ENCODE results near the gene ZNF140. TPM values are rescaled to one million over a fixed set of nuclear protein-coding genes. Genes with fewer than 3 reads are reported as not detected.

ZNF140 gene
- total and polyA plus RNA-seq, 8 donors, result 6.5 to 19.6 (median 9.6) TPM

- Histone ChIP-seq H3K36me3 (peaks cover 4 to 44% (median 12%) of the 10 kb centered on the region in 3 donors), H3K4me1 (no peaks in the 10 kb centered on the region), H3K9me3 (peaks cover 0 to 5% (median 2%) of the 10 kb centered on the region in 4 donors), H3K4me3 (no peak overlapping the region), H3K27me3 (no peaks in the 10 kb centered on the region), H3K27ac (no peak overlapping the region)
- WGBS, 2 donors, result 98 to 99% methylated on average over 2 of the region's 2 CpGs
- ATAC-seq (no peak), FAIRE-seq (no peak), DNase-seq (no peak)
- no peak for TF ChIP-seq CTCF (IDR thresholded peaks at IDR 0.05)
- intact Hi-C loops (cut with DNase I), result no loop called here
Measured at GRCh38 chr12:133145981-133146380, 65.3 kb downstream of the ZNF140 start.

- DNase-seq (no peak), FAIRE-seq (no peak), ATAC-seq (no peak)
- Histone ChIP-seq H3K9me3 (peaks cover 0 to 42% (median 10%) of the 10 kb centered on the region in 4 donors), H3K4me3 (no peak overlapping the region), H3K27ac (no peak overlapping the region), H3K4me1 (no peaks in the 10 kb centered on the region), H3K27me3 (no peaks in the 10 kb centered on the region), H3K36me3 (peaks cover 4 to 56% (median 38%) of the 10 kb centered on the region in 3 donors)
- no peak for TF ChIP-seq CTCF (IDR thresholded peaks at IDR 0.05)
- intact Hi-C loops (cut with DNase I), result no loop called here
- WGBS, 2 donors, result 96 to 97% methylated on average over 2 of the region's 2 CpGs
Measured at GRCh38 chr12:133156125-133156690, 75.5 kb downstream of the ZNF140 start.

Other genes starting within 250 kb of the ZNF140 start
- gene CHFR, start 193.3 kb upstream of the ZNF140 start, total RNA-seq, result 10 to 100 TPM; 14.9 to 19.9 (median 15.4) TPM
- gene CHFR, start 193.3 kb upstream of the ZNF140 start, polyA plus RNA-seq, result 10 to 100 TPM; 25.7 to 32.3 TPM
- 1 to 10 TPM; 3.3 to 8.6 (median 4.8) TPM for gene ZNF605, start 124.6 kb upstream of the ZNF140 start, total RNA-seq
- gene ZNF605, start 124.6 kb upstream of the ZNF140 start, polyA plus RNA-seq, result 1 to 10 TPM; 3.6 to 4.0 TPM
- 1 to 10 TPM; 5.1 to 7.9 (median 6.4) TPM for gene ZNF26, start 94.6 kb upstream of the ZNF140 start, total RNA-seq
- gene ZNF26, start 94.6 kb upstream of the ZNF140 start, polyA plus RNA-seq, result 1 to 10 TPM; 4.8 to 5.5 TPM
- gene ZNF84, start 43.4 kb upstream of the ZNF140 start, total RNA-seq, result 10 to 100 TPM in 4 of 6 donors, 1 to 10 TPM in 2; 7.8 to 17.4 (median 10.5) TPM
- 10 to 100 TPM in 1 of 2 donors, 1 to 10 TPM in 1; 8.5 to 12.4 TPM for gene ZNF84, start 43.4 kb upstream of the ZNF140 start, polyA plus RNA-seq
- 1 to 10 TPM in 4 of 6 donors, under 1 TPM in 2; 0.57 to 1.6 (median 1.0) TPM for gene ZNF891, start 49.4 kb downstream of the ZNF140 start, total RNA-seq
- gene ZNF891, start 49.4 kb downstream of the ZNF140 start, polyA plus RNA-seq, result under 1 TPM; 0.80 to 0.95 TPM
- gene ZNF10, start 49.7 kb downstream of the ZNF140 start, total RNA-seq, result 1 to 10 TPM; 3.9 to 7.5 (median 6.0) TPM
- 10 to 100 TPM in 1 of 2 donors, 1 to 10 TPM in 1; 9.3 to 15.9 TPM for gene ZNF10, start 49.7 kb downstream of the ZNF140 start, polyA plus RNA-seq
- gene ZNF268, start 100.6 kb downstream of the ZNF140 start, total RNA-seq, result 10 to 100 TPM in 2 of 6 donors, 1 to 10 TPM in 4; 7.4 to 14.0 (median 9.4) TPM
- 1 to 10 TPM; 2.4 to 3.1 TPM for gene ZNF268, start 100.6 kb downstream of the ZNF140 start, polyA plus RNA-seq
- gene ANHX, start 155.0 kb downstream of the ZNF140 start, total RNA-seq, result not detected
- not detected for gene ANHX, start 155.0 kb downstream of the ZNF140 start, polyA plus RNA-seq

Measured in pancreas (tissue), 10 donors.